Bronchial epithelial cell (primary cell): ENCODE data around the gene OR2J2. TPM values are rescaled to one million over a fixed set of nuclear protein-coding genes. Genes with fewer than 3 reads are reported as not detected.
"Not testable (repeated sequence)": the region's sequence is repeated elsewhere in the genome, so short reads cannot be mapped to it uniquely, and the experiment has no call there.

Experiments used
- DNase-seq: peaks from one replicate; pipeline ENCODE4 v3.0.0-alpha.2; 2010; ENCODE audit warnings: low read depth
- FAIRE-seq: peaks from 2 replicates; lab custom pipeline; 2011; peaks lifted over from hg19 to GRCh38; lab: Jason Lieb, UNC
- H3K27me3 ChIP-seq: 2 replicates; pipeline ENCODE4 v1.5.1; 2011; ENCODE audit warnings: low read length; ENCODE audit not compliant: control insufficient read depth, insufficient read depth
- H3K36me3 ChIP-seq: 2 replicates; pipeline ENCODE4 v1.5.1; 2011; ENCODE audit warnings: low read length; ENCODE audit not compliant: control insufficient read depth, insufficient read depth
- H3K4me3 ChIP-seq: 2 replicates; pipeline ENCODE4 v1.5.1; 2011; ENCODE audit warnings: mild to moderate bottlenecking, low read depth, low read length, control low read depth
- CTCF ChIP-seq: IDR thresholded peaks from 2 replicates; pipeline ENCODE4 v1.5.1; 2011; ENCODE audit warnings: mild to moderate bottlenecking, moderate library complexity, low read length, control low read depth, inconsistent platforms; ENCODE audit not compliant: insufficient read depth, severe bottlenecking
- total RNA-seq: library from RNA; depleted of rRNA; stranded (reverse); fragments of >200 nt; gene quantifications from 2 replicates; pipeline ENCODE4 v1.2.1, GENCODE V29; 2014

Gene OR2J2
- total RNA-seq, 1 donor from 2014 or later: not detected

GRCh38 chr6:29142309-29142708 lies 28.4 kb upstream of the OR2J2 start:
- TF ChIP-seq CTCF: no peak
- no peak for FAIRE-seq
- Histone ChIP-seq H3K27me3 (no peaks in the 10 kb centered on the region), H3K4me3 (no peak overlapping the region), H3K36me3 (no peaks in the 10 kb centered on the region)
- no peak for DNase-seq

GRCh38 chr6:29146179-29146578 lies 24.5 kb upstream of the OR2J2 start:
- H3K36me3 ChIP-seq: no peaks in the 10 kb centered on the region
- no peaks in the 10 kb centered on the region for H3K27me3 ChIP-seq
- peak; percentile 12 for DNase-seq
- no peak for TF ChIP-seq CTCF
- no peak for FAIRE-seq
- H3K4me3 ChIP-seq: no peak overlapping the region

- no peak for FAIRE-seq
These were observed 23.6 kb upstream of the OR2J2 start for GRCh38 chr6:29147074-29147473.

GRCh38 chr6:29149444-29149843 lies 21.3 kb upstream of the OR2J2 start:
- not testable (repeated sequence) for FAIRE-seq, H3K27me3 ChIP-seq, H3K4me3 ChIP-seq, H3K36me3 ChIP-seq, DNase-seq

More at GRCh38 chr6:29147074-29147473, 23.6 kb upstream of the OR2J2 start:
- TF ChIP-seq CTCF: no peak
- DNase-seq: no peak
- Histone ChIP-seq H3K4me3 (no peak overlapping the region), H3K27me3 (no peaks in the 10 kb centered on the region), H3K36me3 (no peaks in the 10 kb centered on the region)

GRCh38 chr6:29153083-29153482 lies 17.6 kb upstream of the OR2J2 start:
- FAIRE-seq (no peak), DNase-seq (no peak)
- Histone ChIP-seq H3K27me3 (no peaks in the 10 kb centered on the region), H3K4me3 (no peak overlapping the region), H3K36me3 (no peaks in the 10 kb centered on the region)
- TF ChIP-seq CTCF: no peak

DNA sequence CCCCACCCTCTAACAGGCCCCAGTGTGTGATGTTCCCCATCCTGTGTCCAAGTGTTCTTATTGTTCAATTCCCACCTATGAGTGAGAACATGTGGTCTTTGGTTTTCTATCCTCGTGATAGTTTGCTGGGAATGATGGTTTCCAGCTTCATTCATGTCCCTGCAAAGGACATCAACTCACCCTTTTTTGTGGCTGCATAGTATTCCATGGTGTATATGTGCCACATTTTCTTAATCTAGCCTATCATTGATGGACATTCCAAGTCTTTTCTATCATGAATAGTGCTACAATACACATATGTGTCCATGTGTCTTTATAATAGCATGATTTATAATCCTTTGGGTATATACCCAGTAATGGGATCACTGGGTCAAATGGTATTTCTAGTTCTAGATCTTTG lies 15.5 kb upstream of the OR2J2 start:
- not testable (repeated sequence) for H3K27me3 ChIP-seq, H3K36me3 ChIP-seq, DNase-seq, H3K4me3 ChIP-seq, FAIRE-seq

GRCh38 chr6:29159922-29160321 lies 10.8 kb upstream of the OR2J2 start:
- FAIRE-seq, H3K36me3 ChIP-seq: not testable (repeated sequence)

DNA sequence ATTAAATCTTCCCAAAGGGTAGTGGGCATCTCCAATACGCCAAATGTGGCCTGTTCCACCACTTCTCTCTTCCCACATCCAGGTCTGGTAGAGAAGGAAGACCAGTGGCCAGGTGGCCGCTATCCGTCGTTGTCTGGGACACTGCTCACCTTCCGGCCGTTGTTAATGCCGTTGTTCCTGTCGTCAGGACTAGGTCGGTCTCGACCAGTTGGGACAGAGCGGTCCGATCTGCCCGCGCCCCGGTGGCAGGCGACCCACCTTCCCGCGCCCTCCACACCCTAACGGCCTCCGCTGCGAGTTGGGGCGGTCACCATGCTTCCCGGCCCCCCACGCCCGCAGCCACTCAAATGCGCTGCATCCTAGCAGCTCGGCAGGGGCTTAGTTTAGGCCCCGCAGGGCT lies 5.1 kb upstream of the OR2J2 start:
- not testable (repeated sequence) for FAIRE-seq, H3K27me3 ChIP-seq, H3K4me3 ChIP-seq, H3K36me3 ChIP-seq, DNase-seq

More at GRCh38 chr6:29159922-29160321, 10.8 kb upstream of the OR2J2 start:
- H3K27me3 ChIP-seq, H3K4me3 ChIP-seq, DNase-seq: not testable (repeated sequence)
